B cell (primary cell): ENCODE measurements around the gene CST9. TPM values are rescaled to one million over a fixed set of nuclear protein-coding genes. Genes with fewer than 3 reads are reported as not detected.

Experiments
- ATAC-seq: fragments of 200-7000 bp; cut with Tn5 transposase; one replicate; pipeline ENCODE4 v1.10.0; 2021; ENCODE audit warnings: low read depth, mild to moderate bottlenecking, moderate number of reproducible peaks, moderate library complexity
- CTCF ChIA-PET: fragments of 350-600 bp; sonication (Branson Sonifier 250); formaldehyde crosslinking; loops from one replicate; lab custom pipeline; 2021; ENCODE audit warnings: antibody characterized with exemption, inconsistent platforms; lab: Charles Lee
- POLR2A ChIA-PET: fragments of 350-600 bp; sonication (Branson Sonifier 250); formaldehyde crosslinking; loops from one replicate; lab custom pipeline; 2021; ENCODE audit warnings: antibody characterized with exemption; lab: Charles Lee
- DNase-seq: peaks from one replicate; pipeline ENCODE4 v3.0.0; 2013
- H2AFZ ChIP-seq: 2 replicates; pipeline ENCODE4 v1.6.1; 2012; ENCODE audit warnings: mild to moderate bottlenecking, low read depth, low read length; ENCODE audit not compliant: insufficient read depth, poor library complexity, severe bottlenecking
- H3K27ac ChIP-seq, 2 donors: 1 replicate in 1 of 2; 2 replicates in 1 of 2; pipeline ENCODE4 v1.5.1; 2012 to 2013; ENCODE audit warnings: low read length in 2 of 2, mild to moderate bottlenecking in 2 of 2, moderate library complexity in 1 of 2
- H3K27me3 ChIP-seq, 4 experiments: fragments of 200-600 bp in 1 of 4; sonication (generic) in 1 of 4; replicated peaks in 1 of 4; 1 replicate in 2 of 4; 2 replicates in 2 of 4; pipeline versions ENCODE4 v1.6.1 to v1.7.0; 2013 to 2016; ENCODE audit warnings: low read length in 3 of 4, mild to moderate bottlenecking in 2 of 4, mixed read lengths in 1 of 4, moderate library complexity in 1 of 4; ENCODE audit not compliant: insufficient read depth in 4 of 4, control insufficient read depth in 3 of 4; ENCODE audit errors: control extremely low read depth in 1 of 4
- H3K36me3 ChIP-seq, 2 experiments: replicated peaks in 1 of 2; 1 replicate in 1 of 2; 2 replicates in 1 of 2; pipeline versions ENCODE4 v1.6.1 to v1.7.1; 2013; ENCODE audit warnings: low read length in 1 of 2; ENCODE audit not compliant: insufficient read depth in 2 of 2, control insufficient read depth in 1 of 2; ENCODE audit errors: control extremely low read depth in 1 of 2, extremely low read depth in 1 of 2
- H3K4me1 ChIP-seq, 2 donors: fragments of 200-600 bp in 1 of 2; sonication (generic) in 1 of 2; 1 replicate in 1 of 2; 2 replicates in 1 of 2; pipeline versions ENCODE4 v1.5.1 to v1.6.1; 2013 to 2017; ENCODE audit warnings: low read length in 2 of 2; ENCODE audit not compliant: control insufficient read depth in 2 of 2, insufficient read depth in 2 of 2
- H3K4me2 ChIP-seq: replicated peaks from 2 replicates; pipeline ENCODE3; 2012; ENCODE audit warnings: mild to moderate bottlenecking, low read depth, low read length; ENCODE audit not compliant: poor library complexity, severe bottlenecking
- H3K4me3 ChIP-seq, 5 experiments: fragments of 200-600 bp in 1 of 5; sonication (generic) in 1 of 5; 1 replicate in 3 of 5; 2 replicates in 2 of 5; pipeline versions ENCODE4 v1.5.1 to v1.7.0; 2011 to 2016; ENCODE audit warnings: low read length in 4 of 5, mild to moderate bottlenecking in 4 of 5, low read depth in 2 of 5, control low read depth in 1 of 5, moderate library complexity in 1 of 5; ENCODE audit not compliant: insufficient read depth in 1 of 5; ENCODE audit errors: control extremely low read depth in 1 of 5, extremely low read depth in 1 of 5
- H3K79me2 ChIP-seq: fragments of 200-600 bp; sonication (generic); one replicate; pipeline ENCODE4 v1.6.0; 2016; ENCODE audit warnings: low read length; ENCODE audit not compliant: control insufficient read depth, insufficient read depth
- H3K9ac ChIP-seq: fragments of 200-600 bp; sonication (generic); 2 replicates; pipeline ENCODE4 v1.6.1; 2017; ENCODE audit warnings: mild to moderate bottlenecking, low read length, moderate library complexity
- H3K9me3 ChIP-seq, 3 donors: one replicate each; pipeline versions ENCODE4 v1.6.1 to v1.7.1; 2013; ENCODE audit warnings: low read length in 2 of 3; ENCODE audit not compliant: control insufficient read depth in 2 of 3, insufficient read depth in 1 of 3; ENCODE audit errors: control extremely low read depth in 1 of 3
- H4K20me1 ChIP-seq: 2 replicates; pipeline ENCODE4 v1.6.0; 2012; ENCODE audit warnings: mild to moderate bottlenecking, low read length; ENCODE audit not compliant: insufficient read depth, control insufficient read depth, poor library complexity, severe bottlenecking
- H3K27ac Mint-ChIP-seq: one replicate; pipeline ENCODE4 v1.8.0; 2021; ENCODE audit warnings: mixed read lengths
- H3K27me3 Mint-ChIP-seq: one replicate; pipeline ENCODE4 v1.8.0; 2021; ENCODE audit warnings: mixed read lengths
- H3K4me1 Mint-ChIP-seq: one replicate; pipeline ENCODE4 v1.8.0; 2021; ENCODE audit warnings: mixed read lengths
- H3K4me3 Mint-ChIP-seq: one replicate; pipeline ENCODE4 v1.8.0; 2021; ENCODE audit warnings: mixed read lengths
- H3K9me3 Mint-ChIP-seq: one replicate; pipeline ENCODE4 v1.8.0; 2022; ENCODE audit warnings: mixed read lengths; ENCODE audit not compliant: insufficient read depth
- EZH2 ChIP-seq: IDR thresholded peaks from 2 replicates; pipeline ENCODE4 v1.6.1; 2012; ENCODE audit warnings: borderline replicate concordance, low read depth, mild to moderate bottlenecking, moderate library complexity, low read length; ENCODE audit not compliant: insufficient read depth, poor library complexity, severe bottlenecking
- WGBS: methylation state at CpG from one replicate; pipeline ENCODE4 v1.1.5; 2013; ENCODE audit warnings: missing lambda C conversion rate; ENCODE audit not compliant: insufficient coverage; 5-methylcytosine and 5-hydroxymethylcytosine counted together
- intact Hi-C: fragments of 100-400 bp; cut with micrococcal nuclease; formaldehyde crosslinking; loops from one replicate; pipeline ENCODE4 v1.10.0; 2022
- polyA plus RNA-seq: library from polyadenylated mRNA; depleted of rRNA; stranded (reverse); fragments of >200 nt; gene quantifications from 2 replicates; pipeline ENCODE4 v1.2.3, GENCODE V29; 2012
- total RNA-seq, 2 donors: library from RNA; stranded (reverse); fragments of 120-200 nt in 1 of 2; gene quantifications; 1 replicate in 1 of 2; 2 replicates in 1 of 2; pipeline versions ENCODE4 v1.2.3 to v1.2.4, GENCODE V29; 2013 to 2022
- TF ChIP-seq, protein P1 (sequence below): fragments of 200-600 bp; IDR thresholded peaks from one replicate; pipeline ENCODE4 v1.8.0; 2022; ENCODE audit warnings: antibody characterized with exemption, mild to moderate bottlenecking

CST9 gene
- total and polyA plus RNA-seq, 2 donors (not counting 1 experiment from before 2014, with no cell fraction given) = not detected

DNA sequence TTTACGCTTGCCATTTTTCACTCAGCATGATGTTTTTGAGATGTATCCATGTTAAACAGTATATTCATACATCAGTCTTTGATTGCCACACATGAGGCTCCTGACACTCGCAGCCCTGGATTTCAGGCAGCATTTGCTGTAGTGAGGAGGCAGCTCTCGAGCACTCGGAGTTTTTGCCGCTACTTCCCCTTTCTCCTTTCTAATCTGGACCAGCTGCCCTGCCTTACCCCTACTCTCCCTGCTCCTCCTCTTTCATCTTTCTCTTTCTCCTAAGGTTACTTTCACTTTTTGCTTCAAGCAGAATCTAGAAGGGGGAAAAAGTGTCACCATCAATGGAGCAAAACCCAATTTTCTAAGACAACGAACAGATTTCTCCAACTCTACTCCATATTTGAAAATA lies 37.9 kb upstream of the CST9 start:
- Histone ChIP-seq H3K9me3 (no peaks in the 10 kb centered on the region), H3K4me1 (no peaks in the 10 kb centered on the region), H3K4me3 (no peak overlapping the region), H2AFZ (no peak overlapping the region), H3K79me2 (no peaks in the 10 kb centered on the region), H3K9ac (no peak overlapping the region), H3K36me3 (no peaks in the 10 kb centered on the region), H3K4me2 (no peak overlapping the region), H3K27ac (no peak overlapping the region), H3K27me3 (no peaks in the 10 kb centered on the region), H4K20me1 (no peaks in the 10 kb centered on the region)
- peaks cover 2% of the 10 kb centered on the region for H3K4me1 Mint-ChIP-seq
- no peak overlapping the region for H3K4me3 Mint-ChIP-seq
- POLR2A ChIA-PET = no interaction called here
- H3K27ac Mint-ChIP-seq = no peak overlapping the region
- peaks cover 7% of the 10 kb centered on the region for H3K27me3 Mint-ChIP-seq
- ATAC-seq = no peak
- no peaks in the 10 kb centered on the region for H3K9me3 Mint-ChIP-seq
- WGBS = 11% methylated on average over 4 of the region's 6 CpGs
- no peak for TF ChIP-seq EZH2
- TF ChIP-seq, protein P1, sequence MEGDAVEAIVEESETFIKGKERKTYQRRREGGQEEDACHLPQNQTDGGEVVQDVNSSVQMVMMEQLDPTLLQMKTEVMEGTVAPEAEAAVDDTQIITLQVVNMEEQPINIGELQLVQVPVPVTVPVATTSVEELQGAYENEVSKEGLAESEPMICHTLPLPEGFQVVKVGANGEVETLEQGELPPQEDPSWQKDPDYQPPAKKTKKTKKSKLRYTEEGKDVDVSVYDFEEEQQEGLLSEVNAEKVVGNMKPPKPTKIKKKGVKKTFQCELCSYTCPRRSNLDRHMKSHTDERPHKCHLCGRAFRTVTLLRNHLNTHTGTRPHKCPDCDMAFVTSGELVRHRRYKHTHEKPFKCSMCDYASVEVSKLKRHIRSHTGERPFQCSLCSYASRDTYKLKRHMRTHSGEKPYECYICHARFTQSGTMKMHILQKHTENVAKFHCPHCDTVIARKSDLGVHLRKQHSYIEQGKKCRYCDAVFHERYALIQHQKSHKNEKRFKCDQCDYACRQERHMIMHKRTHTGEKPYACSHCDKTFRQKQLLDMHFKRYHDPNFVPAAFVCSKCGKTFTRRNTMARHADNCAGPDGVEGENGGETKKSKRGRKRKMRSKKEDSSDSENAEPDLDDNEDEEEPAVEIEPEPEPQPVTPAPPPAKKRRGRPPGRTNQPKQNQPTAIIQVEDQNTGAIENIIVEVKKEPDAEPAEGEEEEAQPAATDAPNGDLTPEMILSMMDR = no peak
- DNase-seq = no peak
- intact Hi-C loops = no loop called here
- CTCF ChIA-PET = interaction anchor here (0.7 kb wide), 1 partner anchor 34 kb away, joined by 4 read pairs; no protein-coding TSS in a partner anchor

DNA sequence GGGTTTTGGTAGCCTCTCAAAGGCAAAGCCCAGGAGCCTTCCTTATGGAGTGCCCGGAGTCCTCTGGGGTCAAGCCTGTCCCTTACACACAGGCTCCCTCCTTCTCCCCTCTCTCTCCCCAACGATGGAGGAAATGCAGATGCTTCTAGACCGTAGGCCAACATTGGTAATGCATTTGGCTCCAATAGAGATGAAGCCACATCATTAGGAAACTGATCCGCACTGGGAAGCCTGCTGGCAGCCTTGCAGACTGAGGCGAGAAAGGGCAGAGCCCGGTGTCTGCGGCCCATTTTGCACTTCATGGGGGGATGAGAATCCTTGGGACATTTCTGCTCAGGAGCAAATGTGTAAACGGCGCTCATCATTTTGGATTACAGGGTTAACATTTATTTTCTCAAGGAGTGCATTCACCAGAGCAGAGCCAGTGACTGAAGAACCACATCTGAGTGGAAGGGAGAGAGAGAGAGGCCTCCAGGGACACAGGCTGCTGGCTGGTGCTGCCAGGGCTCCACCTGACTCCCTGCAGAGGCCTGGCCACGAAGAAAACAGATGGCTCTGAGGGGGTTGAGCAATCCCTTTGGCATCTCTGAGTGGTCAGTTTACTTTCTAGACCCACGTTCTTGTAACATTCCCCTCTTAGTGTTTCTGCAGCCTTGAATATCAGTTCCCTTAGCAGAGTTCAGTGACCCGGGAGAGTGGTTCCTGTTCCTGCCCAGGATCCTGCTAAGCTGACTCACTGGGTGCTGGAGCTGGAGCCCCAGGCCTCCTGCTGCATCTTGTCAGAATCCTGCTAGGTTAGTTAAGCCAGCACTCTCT lies 36.4 kb upstream of the CST9 start:
- WGBS = 64% methylated on average over 12 of the region's 12 CpGs

More for the DNA sequence above, 36.4 kb upstream of the CST9 start:
- no peaks in the 10 kb centered on the region for H4K20me1 ChIP-seq
- TF ChIP-seq EZH2 = no peak
- TF ChIP-seq, protein P1 = no peak
- Mint-ChIP-seq H3K27me3 (peaks cover 8% of the 10 kb centered on the region), H3K27ac (no peak overlapping the region), H3K4me3 (no peak overlapping the region), H3K9me3 (no peaks in the 10 kb centered on the region), H3K4me1 (peaks cover 4% of the 10 kb centered on the region)
- intact Hi-C loops = no loop called here
- no peak for ATAC-seq
- no peaks in the 10 kb centered on the region for H3K9me3 ChIP-seq
- H3K36me3 ChIP-seq = no peaks in the 10 kb centered on the region
- ChIA-PET CTCF (interaction anchor here (1.0 kb wide), 1 partner anchor 8 kb away, joined by 3 read pairs; no protein-coding TSS in a partner anchor), POLR2A (no interaction called here)
- H3K4me1 ChIP-seq = no peaks in the 10 kb centered on the region
- H3K4me3 ChIP-seq = no peak overlapping the region
- no peaks in the 10 kb centered on the region for H3K79me2 ChIP-seq
- H2AFZ ChIP-seq = no peak overlapping the region
- no peaks in the 10 kb centered on the region for H3K27me3 ChIP-seq
- H3K9ac ChIP-seq = no peak overlapping the region
- H3K4me2 ChIP-seq = no peak overlapping the region
- DNase-seq = no peak
- H3K27ac ChIP-seq = no peak overlapping the region
